GM10266 (cell line): Measurements from ENCODE around the gene SCUBE3.

Experiments
- DNase-seq: peaks from one replicate; pipeline ENCODE4 v3.0.0; 2012; ENCODE audit errors: extremely low spot score
- TF ChIP-seq, protein P1 (sequence below): IDR thresholded peaks from 2 replicates; pipeline ENCODE4 v1.5.1; 2012; ENCODE audit warnings: mild to moderate bottlenecking, low read depth; ENCODE audit not compliant: control insufficient read depth, insufficient read depth; ENCODE audit errors: missing control alignments

The SCUBE3 gene

DNA sequence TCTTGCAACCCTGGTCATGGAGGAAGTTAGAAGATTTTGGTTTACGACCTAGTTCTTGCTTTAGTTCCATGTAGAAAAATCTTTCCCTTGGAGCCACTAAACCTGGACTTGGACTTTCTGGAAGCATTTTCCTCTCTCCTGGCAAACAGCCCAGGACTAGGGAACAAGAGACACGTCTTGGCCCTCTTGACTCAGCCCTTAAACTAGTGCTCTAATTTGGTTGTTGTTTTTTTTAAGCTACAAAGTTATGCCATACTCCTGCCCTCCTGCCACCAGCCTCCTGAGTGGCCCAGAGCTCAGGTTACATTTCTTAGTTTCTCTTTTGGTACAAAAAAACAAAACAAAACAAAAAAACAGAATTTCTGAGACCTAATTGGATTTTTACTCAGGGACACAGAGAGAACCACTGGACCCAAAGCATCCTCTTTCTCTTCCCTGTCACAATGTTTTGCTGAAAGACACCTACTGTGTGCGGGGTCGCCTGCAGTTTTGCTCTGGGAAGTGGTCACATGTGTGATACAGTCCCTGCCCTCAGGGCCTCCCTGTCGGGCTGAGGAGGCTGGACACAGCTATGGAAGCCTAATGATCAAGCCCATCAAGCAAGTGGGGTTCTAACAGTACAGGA lies 32.3 kb upstream of the SCUBE3 start:
- TF ChIP-seq, protein P1, sequence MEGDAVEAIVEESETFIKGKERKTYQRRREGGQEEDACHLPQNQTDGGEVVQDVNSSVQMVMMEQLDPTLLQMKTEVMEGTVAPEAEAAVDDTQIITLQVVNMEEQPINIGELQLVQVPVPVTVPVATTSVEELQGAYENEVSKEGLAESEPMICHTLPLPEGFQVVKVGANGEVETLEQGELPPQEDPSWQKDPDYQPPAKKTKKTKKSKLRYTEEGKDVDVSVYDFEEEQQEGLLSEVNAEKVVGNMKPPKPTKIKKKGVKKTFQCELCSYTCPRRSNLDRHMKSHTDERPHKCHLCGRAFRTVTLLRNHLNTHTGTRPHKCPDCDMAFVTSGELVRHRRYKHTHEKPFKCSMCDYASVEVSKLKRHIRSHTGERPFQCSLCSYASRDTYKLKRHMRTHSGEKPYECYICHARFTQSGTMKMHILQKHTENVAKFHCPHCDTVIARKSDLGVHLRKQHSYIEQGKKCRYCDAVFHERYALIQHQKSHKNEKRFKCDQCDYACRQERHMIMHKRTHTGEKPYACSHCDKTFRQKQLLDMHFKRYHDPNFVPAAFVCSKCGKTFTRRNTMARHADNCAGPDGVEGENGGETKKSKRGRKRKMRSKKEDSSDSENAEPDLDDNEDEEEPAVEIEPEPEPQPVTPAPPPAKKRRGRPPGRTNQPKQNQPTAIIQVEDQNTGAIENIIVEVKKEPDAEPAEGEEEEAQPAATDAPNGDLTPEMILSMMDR: no peak
- DNase-seq: no peak

DNA sequence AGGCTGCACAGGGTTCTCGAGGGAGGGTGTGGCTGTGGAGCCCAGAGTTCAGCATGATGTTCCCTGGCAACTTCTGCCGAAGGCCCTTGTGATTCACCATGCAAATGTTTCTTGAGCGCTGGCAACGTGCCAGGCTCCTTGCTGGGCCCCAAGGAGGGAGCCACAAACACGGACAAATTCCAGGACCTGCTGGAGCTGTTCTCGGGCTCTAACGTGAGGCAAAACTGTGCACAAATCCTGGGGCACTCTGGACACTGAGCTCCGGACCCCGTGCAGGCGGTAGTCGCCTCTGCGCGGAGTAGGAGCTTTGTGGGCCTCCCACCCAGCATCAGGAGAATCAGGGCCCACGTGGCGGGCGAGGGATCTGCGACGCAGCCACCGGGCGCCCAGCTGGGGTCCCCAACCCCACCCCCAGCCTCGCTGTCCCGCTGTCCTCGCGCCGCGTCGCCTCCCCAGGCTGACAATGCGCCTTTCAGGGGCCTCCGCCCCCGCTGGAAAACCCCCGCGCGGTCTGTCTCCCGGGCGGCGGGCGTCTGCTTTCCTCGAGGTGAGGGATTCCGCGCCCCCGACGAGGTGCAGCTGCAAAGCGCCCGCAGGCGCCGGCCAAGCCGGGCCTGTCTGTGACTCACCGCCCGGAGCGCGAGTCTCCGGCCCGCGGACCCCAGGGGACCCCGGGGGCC lies 31.7 kb upstream of the SCUBE3 start:
- TF ChIP-seq, protein P1: no peak
- DNase-seq: no peak

DNA sequence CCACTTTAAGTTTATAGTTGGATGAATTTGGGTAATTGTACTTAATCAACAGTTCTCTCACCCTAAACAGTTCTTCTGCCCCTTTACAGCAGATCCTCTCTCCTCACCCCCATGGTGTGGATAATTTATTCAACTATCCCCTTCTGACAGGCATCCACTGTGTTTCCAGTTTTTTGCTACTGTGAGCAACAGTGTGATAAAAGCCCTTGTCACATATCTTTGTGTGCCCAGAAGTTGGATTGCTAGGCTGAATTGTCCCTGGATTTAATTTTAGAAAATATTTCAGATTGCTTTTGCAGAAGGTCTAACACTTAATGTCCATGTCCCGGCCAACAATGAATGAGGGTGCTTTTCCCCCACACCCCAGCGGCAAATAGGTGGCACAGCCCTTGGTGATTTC lies 30.5 kb upstream of the SCUBE3 start:
- TF ChIP-seq, protein P1: no peak
- no peak for DNase-seq

GRCh38 chr6:35183935-35184334 lies 29.8 kb upstream of the SCUBE3 start:
- DNase-seq: no peak
- TF ChIP-seq, protein P1: no peak

GRCh38 chr6:35184580-35185301 lies 29.0 kb upstream of the SCUBE3 start:
- no peak for DNase-seq
- TF ChIP-seq, protein P1: no peak

DNA sequence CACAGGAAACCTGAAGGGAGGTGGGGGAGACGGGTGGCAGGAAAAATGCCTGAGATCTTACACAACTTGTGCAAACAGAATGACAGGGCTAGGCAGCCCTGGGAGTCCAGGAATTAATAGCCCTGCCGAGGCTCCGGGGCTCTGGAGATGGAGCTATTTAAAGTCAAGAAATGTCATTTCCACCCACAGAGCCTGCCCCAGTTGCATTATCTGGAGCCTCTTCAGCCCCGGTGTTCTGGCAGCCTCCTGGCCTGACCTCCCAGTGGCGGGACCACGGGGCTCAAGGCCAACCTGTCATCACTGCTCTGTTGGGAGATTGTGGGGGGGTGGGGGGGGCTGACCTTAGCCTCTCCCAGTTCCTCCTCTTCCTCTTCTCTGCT lies 28.5 kb upstream of the SCUBE3 start:
- no peak for DNase-seq
- TF ChIP-seq, protein P1: no peak

DNA sequence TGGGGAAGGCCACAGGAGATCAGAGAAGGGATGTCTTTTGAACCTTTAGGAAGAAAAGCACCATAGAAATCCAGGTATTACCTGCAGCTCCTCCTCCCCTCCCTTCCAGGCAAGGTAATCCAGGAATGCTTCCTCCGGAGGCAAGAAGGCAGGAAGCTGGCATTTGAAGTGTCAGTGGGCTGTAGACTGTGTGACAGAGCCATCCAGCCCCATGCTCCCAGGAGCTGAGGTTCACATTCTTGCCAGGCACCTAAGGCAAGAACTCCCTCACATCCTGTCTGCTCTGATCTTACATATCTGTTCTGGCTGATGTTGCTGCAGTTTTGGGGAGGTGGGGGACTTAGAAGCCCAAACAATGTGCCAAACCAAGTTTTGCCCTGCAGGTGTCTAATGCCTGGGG lies 27.8 kb upstream of the SCUBE3 start:
- TF ChIP-seq, protein P1: no peak
- DNase-seq: no peak
